MCF 10A (cell line): ENCODE data around the gene FLNA. TPM values are rescaled to one million over a fixed set of nuclear protein-coding genes. Genes with fewer than 3 reads are reported as not detected.

Experiments
- BruUV-seq: library from RNA; stranded (reverse); fragments of 400-500 nt; replicated peaks from 2 replicates; lab custom pipeline; 2021; lab: Mats Ljungman, UMichigan
- CTCF ChIA-PET: fragments of 300-600 bp; sonication (Branson Sonifier 250); formaldehyde crosslinking; extraction: SDS; loops from one replicate; lab custom pipeline; 2021; ENCODE audit warnings: antibody characterized with exemption, inconsistent platforms; lab: Yijun Ruan, JAX
- POLR2A ChIA-PET: fragments of 300-600, 350-650 bp; sonication (Branson Sonifier 250); formaldehyde crosslinking; extraction: SDS; loops from one replicate; lab custom pipeline; 2020; ENCODE audit warnings: antibody characterized with exemption, inconsistent platforms; lab: Yijun Ruan, JAX
- DNase-seq: peaks from one replicate; pipeline ENCODE4 v3.0.0-alpha.2; 2018; ENCODE audit not compliant: unreplicated experiment
- H3K27ac Mint-ChIP-seq: one replicate; pipeline ENCODE4 v1.8.0; 2022; ENCODE audit warnings: mild to moderate bottlenecking, low read depth, mixed read lengths; ENCODE audit not compliant: unreplicated experiment
- H3K27me3 Mint-ChIP-seq: one replicate; pipeline ENCODE4 v1.8.0; 2022; ENCODE audit warnings: mixed read lengths; ENCODE audit not compliant: insufficient read depth, unreplicated experiment
- H3K36me3 Mint-ChIP-seq: one replicate; pipeline ENCODE4 v1.8.0; 2022; ENCODE audit warnings: mild to moderate bottlenecking, moderate library complexity, mixed read lengths; ENCODE audit not compliant: insufficient read depth, unreplicated experiment
- H3K4me1 Mint-ChIP-seq: one replicate; pipeline ENCODE4 v1.8.0; 2022; ENCODE audit warnings: mixed read lengths; ENCODE audit not compliant: insufficient read depth, unreplicated experiment
- H3K4me3 Mint-ChIP-seq: one replicate; pipeline ENCODE4 v1.8.0; 2022; ENCODE audit warnings: mild to moderate bottlenecking, moderate library complexity, mixed read lengths; ENCODE audit not compliant: unreplicated experiment
- H3K9me3 Mint-ChIP-seq: one replicate; pipeline ENCODE4 v1.8.0; 2022; ENCODE audit warnings: mixed read lengths; ENCODE audit not compliant: unreplicated experiment
- CTCF ChIP-seq: fragments of 200-600 bp; IDR thresholded peaks from one replicate; pipeline ENCODE4 v1.8.0; 2022; ENCODE audit warnings: antibody characterized with exemption, mild to moderate bottlenecking; ENCODE audit not compliant: unreplicated experiment
- intact Hi-C: fragments of 100-400 bp; cut with micrococcal nuclease; formaldehyde crosslinking; loops from 2 replicates; pipeline ENCODE4 v1.14.1; 2022
- total RNA-seq: library from RNA; stranded (reverse); gene quantifications from 2 replicates; pipeline ENCODE4 v1.2.3, GENCODE V29; 2022

Gene FLNA
- total RNA-seq, 1 experiment from 2014 or later: 1,218 TPM

- Mint-ChIP-seq H3K9me3 (no peaks in the 10 kb centered on the region), H3K4me1 (no peaks in the 10 kb centered on the region), H3K27me3 (peaks cover 13% of the 10 kb centered on the region), H3K4me3 (no peak overlapping the region), H3K27ac (no peak overlapping the region), H3K36me3 (peaks cover 8% of the 10 kb centered on the region)
- ChIA-PET POLR2A (no interaction called here), CTCF (no interaction called here)
- no TSS peak for BruUV-seq
- TF ChIP-seq CTCF: no peak
- no peak for DNase-seq
- intact Hi-C loops: no loop called here
These were observed 44.8 kb upstream of the FLNA start for GRCh38 chrX:154419189-154419588.

GRCh38 chrX:154417157-154417556 is 42.7 kb upstream of the FLNA start:
- peaks cover 5% of the 10 kb centered on the region for H3K4me1 Mint-ChIP-seq
- BruUV-seq: no TSS peak
- peaks cover 12% of the 10 kb centered on the region for H3K36me3 Mint-ChIP-seq
- POLR2A ChIA-PET: interaction anchor here (0.6 kb wide), 1 partner anchor 13 kb away, joined by 3 read pairs; no protein-coding TSS in a partner anchor
- peaks cover 13% of the 10 kb centered on the region for H3K27me3 Mint-ChIP-seq
- intact Hi-C loops: no loop called here
- H3K9me3 Mint-ChIP-seq: no peaks in the 10 kb centered on the region
- H3K4me3 Mint-ChIP-seq: no peak overlapping the region
- TF ChIP-seq CTCF: no peak
- no peak overlapping the region for H3K27ac Mint-ChIP-seq
- CTCF ChIA-PET: no interaction called here
- DNase-seq: no peak

GRCh38 chrX:154413142-154413541 is 38.7 kb upstream of the FLNA start:
- Mint-ChIP-seq H3K4me1 (peaks cover 14% of the 10 kb centered on the region), H3K9me3 (no peaks in the 10 kb centered on the region), H3K36me3 (peaks cover 4% of the 10 kb centered on the region), H3K27me3 (peaks cover 23% of the 10 kb centered on the region), H3K4me3 (no peak overlapping the region), H3K27ac (peak overlapping the region; percentile 51)
- intact Hi-C loops: no loop called here
- no TSS peak for BruUV-seq
- CTCF ChIA-PET: interaction anchor here (0.6 kb wide), 1 partner anchor 75 kb away, joined by 3 read pairs; no protein-coding TSS in a partner anchor
- no peak for TF ChIP-seq CTCF
- no peak for DNase-seq
- POLR2A ChIA-PET: interaction anchor here (1.4 to 7.7 kb wide), 4 partner anchors 15 to 114 kb away, joined by 3 to 100 read pairs (median 5); partner anchors contain the start of genes FAM3A and RPL10

GRCh38 chrX:154412468-154412867 is 38.0 kb upstream of the FLNA start:
- ChIA-PET POLR2A (interaction anchor here (0.8 to 7.7 kb wide), 12 partner anchors 9 to 814 kb away, joined by 3 to 100 read pairs (median 6); partner anchors contain the start of genes ATP6AP1, FAM3A, FAM50A and FLNA), CTCF (interaction anchor here (0.9 kb wide), 1 partner anchor 13 kb away, joined by 3 read pairs; no protein-coding TSS in a partner anchor)
- intact Hi-C loops: no loop called here
- TF ChIP-seq CTCF: no peak
- no peak for DNase-seq
- no TSS peak for BruUV-seq
- Mint-ChIP-seq H3K27ac (peak overlapping the region; percentile 51), H3K36me3 (peaks cover 4% of the 10 kb centered on the region), H3K27me3 (peaks cover 25% of the 10 kb centered on the region), H3K9me3 (no peaks in the 10 kb centered on the region), H3K4me3 (peak overlapping the region; percentile 83), H3K4me1 (peaks cover 14% of the 10 kb centered on the region)
